GM12878 (cell line): ENCODE measurements around the gene HLA-DQA2. TPM values are rescaled to one million over a fixed set of nuclear protein-coding genes. Genes with fewer than 3 reads are reported as not detected.
"Not testable (repeated sequence)": the region's sequence is repeated elsewhere in the genome, so short reads cannot be mapped to it uniquely, and the experiment has no call there.

Experiments
- ATAC-seq: fragments of 200-7000 bp; cut with Tn5 transposase; 3 replicates; pipeline ENCODE4 v1.9.1; 2020; ENCODE audit warnings: mild to moderate bottlenecking, moderate library complexity
- BruUV-seq: library from RNA; stranded (reverse); fragments of 400-500 nt; replicated peaks from 2 replicates; lab custom pipeline; 2021; lab: Mats Ljungman, UMichigan
- CTCF ChIA-PET: fragments of 300-600 bp; sonication (Branson Sonifier 250); formaldehyde crosslinking; extraction: SDS; loops from one replicate; lab custom pipeline; 2021; ENCODE audit warnings: inconsistent platforms; lab: Yijun Ruan, JAX
- POLR2A ChIA-PET: fragments of 350-600 bp; formaldehyde crosslinking; extraction: SDS; loops from one replicate; lab custom pipeline; 2021; ENCODE audit warnings: inconsistent platforms; lab: Charles Lee
- RAD21 ChIA-PET: fragments of 300-600 bp; sonication (Branson Sonifier 250); formaldehyde crosslinking; loops from one replicate; lab custom pipeline; 2023; ENCODE audit warnings: antibody characterized with exemption; ENCODE audit not compliant: unreplicated experiment; lab: Charles Lee
- SMC1A ChIA-PET: fragments of 300-600 bp; sonication (Branson Sonifier 250); formaldehyde crosslinking; loops from one replicate; lab custom pipeline; 2023; ENCODE audit not compliant: unreplicated experiment, uncharacterized antibody; lab: Charles Lee
- DNase-seq: peaks from one replicate; pipeline ENCODE4 v3.0.0-alpha.2; 2011; ENCODE audit warnings: low read depth, low spot score
- FAIRE-seq: peaks from 3 replicates; lab custom pipeline; 2011; peaks lifted over from hg19 to GRCh38; lab: Jason Lieb, UNC
- H2AFZ ChIP-seq: 2 replicates; pipeline ENCODE4 v1.6.0; 2011; ENCODE audit warnings: low read depth, low read length, control low read depth; ENCODE audit not compliant: control insufficient read depth
- H3K27ac ChIP-seq: 2 replicates; pipeline ENCODE4 v1.5.1; 2011; ENCODE audit warnings: control low read depth; ENCODE audit not compliant: control insufficient read depth, insufficient read depth
- H3K27me3 ChIP-seq, 2 experiments: replicated peaks in 1 of 2; 2 replicates each; pipeline versions ENCODE4 v1.6.0 to v1.6.1; 2011; ENCODE audit warnings: low read length in 1 of 2; ENCODE audit not compliant: control insufficient read depth in 2 of 2, insufficient read depth in 2 of 2
- H3K36me3 ChIP-seq, 2 experiments: 2 replicates each; pipeline ENCODE4 v1.5.1; 2011; ENCODE audit warnings: low read length in 1 of 2; ENCODE audit not compliant: control insufficient read depth in 2 of 2, insufficient read depth in 2 of 2
- H3K4me1 ChIP-seq: 2 replicates; pipeline ENCODE4 v1.6.1; 2011; ENCODE audit warnings: mild to moderate bottlenecking, low read length, moderate library complexity, mixed read lengths; ENCODE audit not compliant: control insufficient read depth, insufficient read depth
- H3K4me2 ChIP-seq: 2 replicates; pipeline ENCODE4 v1.6.0; 2011; ENCODE audit warnings: control low read depth; ENCODE audit not compliant: control insufficient read depth, insufficient read depth
- H3K4me3 ChIP-seq: fragments of 200-600 bp; sonication (generic); 2 replicates; pipeline ENCODE4 v1.5.1; 2016
- H3K79me2 ChIP-seq: 2 replicates; pipeline ENCODE4 v1.6.0; 2011; ENCODE audit warnings: low read length; ENCODE audit not compliant: control insufficient read depth, insufficient read depth
- H3K9ac ChIP-seq: 2 replicates; pipeline ENCODE4 v1.8.0; 2011; ENCODE audit warnings: low read length, control low read depth, mixed read lengths; ENCODE audit not compliant: control insufficient read depth, insufficient read depth
- H3K9me3 ChIP-seq: replicated peaks from 3 replicates; pipeline ENCODE4 v1.5.1; 2011; ENCODE audit warnings: mild to moderate bottlenecking, low read length; ENCODE audit not compliant: control insufficient read depth, insufficient read depth
- H4K20me1 ChIP-seq: 2 replicates; pipeline ENCODE4 v1.6.0; 2011; ENCODE audit not compliant: control insufficient read depth, insufficient read depth
- BCLAF1 ChIP-seq: fragments of 450-650 bp; IDR thresholded peaks from 2 replicates; pipeline ENCODE4 v1.6.1; 2017; ENCODE audit warnings: antibody characterized with exemption, mild to moderate bottlenecking, moderate library complexity
- CREM ChIP-seq: IDR thresholded peaks from 2 replicates; pipeline ENCODE4 v1.6.1; 2014; ENCODE audit warnings: antibody characterized with exemption, low read depth
- GABPA ChIP-seq: IDR thresholded peaks from 2 replicates; pipeline ENCODE4 v1.6.1; 2014; ENCODE audit warnings: antibody characterized with exemption, low read depth, mild to moderate bottlenecking, inconsistent platforms
- IRF3 ChIP-seq: fragments of 450-650 bp; IDR thresholded peaks from 2 replicates; pipeline ENCODE4 v1.6.1; 2014; ENCODE audit warnings: mild to moderate bottlenecking
- MYC ChIP-seq: IDR thresholded peaks from 2 replicates; pipeline ENCODE4 v1.6.1; 2011; ENCODE audit warnings: mild to moderate bottlenecking, low read length, moderate library complexity, inconsistent platforms; ENCODE audit not compliant: insufficient read depth, insufficient replicate concordance, insufficient read length, severe bottlenecking
- NFIC ChIP-seq: IDR thresholded peaks from 2 replicates; pipeline ENCODE4 v1.6.1; 2012; ENCODE audit warnings: low read depth, mild to moderate bottlenecking, inconsistent platforms, low read length, moderate library complexity
- NFYB ChIP-seq: IDR thresholded peaks from 2 replicates; pipeline ENCODE4 v1.6.1; 2011; ENCODE audit warnings: low read depth, mild to moderate bottlenecking, low read length, improper control_type of control experiment, moderate library complexity; ENCODE audit not compliant: insufficient read depth
- SMAD1 ChIP-seq: fragments of 450-650 bp; IDR thresholded peaks from 2 replicates; pipeline ENCODE4 v1.6.1; 2018; ENCODE audit warnings: mild to moderate bottlenecking, low read depth; ENCODE audit not compliant: partially characterized antibody
- SMC3 ChIP-seq: IDR thresholded peaks from 2 replicates; pipeline ENCODE4 v1.6.1; 2011; ENCODE audit warnings: low read length, improper control_type of control experiment, borderline replicate concordance
- USF2 ChIP-seq: IDR thresholded peaks from 2 replicates; pipeline ENCODE4 v1.6.1; 2011; ENCODE audit warnings: low read depth, low read length, improper control_type of control experiment, borderline replicate concordance
- WGBS: methylation state at CpG from one replicate; pipeline ENCODE4 v1.1.6; 2016; ENCODE audit warnings: low lambda C conversion rate; ENCODE audit not compliant: insufficient replicate concordance, insufficient coverage; ENCODE audit errors: missing lambda C conversion rate; 5-methylcytosine and 5-hydroxymethylcytosine counted together
- in situ Hi-C: fragments of 300-500 bp; cut with MboI; formaldehyde crosslinking; loops from 9 replicates; pipeline ENCODE4 v1.14.3; 2018; ENCODE audit warnings: mixed read lengths
- intact Hi-C: fragments of 100-400 bp; cut with micrococcal nuclease; formaldehyde crosslinking; loops from one replicate; pipeline ENCODE4 v1.14.2; 2022; ENCODE audit not compliant: unreplicated experiment
- polyA plus RNA-seq, 11 experiments: library from polyadenylated mRNA; depleted of rRNA in 4 of 11; unstranded in 6 of 11; stranded (reverse) in 5 of 11; fragments of >200 nt; fragmentation: Nextera tagmentation in 4 of 11; fragmentation: Illumina TruSeq in 1 of 11; extraction: Ambion mirVana in 4 of 11; extraction: Trizol in 1 of 11; gene quantifications; 1 replicate in 1 of 11; 2 replicates in 10 of 11; pipeline versions ENCODE4 v1.2.1 to v1.2.3, GENCODE V29; 2011 to 2016; ENCODE audit warnings: inconsistent platforms in 2 of 11, missing spikeins in 2 of 11, low read depth in 1 of 11
- total RNA-seq, 4 experiments: library from RNA; depleted of rRNA in 3 of 4; stranded (reverse); fragments of >200 nt in 3 of 4; fragmentation: Illumina TruSeq in 1 of 4; extraction: Trizol in 1 of 4; gene quantifications; 2 replicates each; pipeline versions ENCODE4 v1.2.1 to v1.2.3, GENCODE V29; 2013 to 2021

Gene HLA-DQA2
- total and polyA plus RNA-seq, 10 of the 15 experiments (the other 5 are each of a cell fraction or from before 2014, with no cell fraction given): 9.1 to 26.4 (median 16.3) TPM

- ChIA-PET SMC1A (interaction anchor here (0.6 kb wide), 1 partner anchor 1634 kb away, joined by 3 read pairs; no protein-coding TSS in a partner anchor), CTCF (interaction anchor here (0.6 kb wide), 1 partner anchor 101 kb away, joined by 3 read pairs; no protein-coding TSS in a partner anchor), POLR2A (no interaction called here), RAD21 (no interaction called here)
- H3K9ac ChIP-seq: no peak overlapping the region
- H2AFZ ChIP-seq: no peak overlapping the region
- H3K9me3 ChIP-seq: no peaks in the 10 kb centered on the region
- FAIRE-seq (no peak), DNase-seq (no peak), ATAC-seq (no peak)
- no peaks in the 10 kb centered on the region for H3K79me2 ChIP-seq
- no peaks in the 10 kb centered on the region for H3K4me1 ChIP-seq
- 0% methylated on average over 5 of the region's 5 CpGs for WGBS
- BruUV-seq: no TSS peak
- H3K27me3 ChIP-seq: peaks cover 2 to 4% of the 10 kb centered on the region in 2 experiments; a peak in 2 of 4 replicates
- in situ Hi-C loops: loop anchor here (5.0 kb wide), 1 partner anchor 107 kb away; the partner anchor contains the start of gene HLA-DQA1
- intact Hi-C loops: no loop called here
- no peaks in the 10 kb centered on the region for H4K20me1 ChIP-seq
- H3K4me2 ChIP-seq: no peak overlapping the region
- H3K27ac ChIP-seq: no peak overlapping the region
- no peak overlapping the region for H3K4me3 ChIP-seq
- no peak for TF ChIP-seq NFIC
- TF ChIP-seq BCLAF1: no peak
- TF ChIP-seq SMAD1: no peak
- no peak for TF ChIP-seq USF2
- no peak for TF ChIP-seq IRF3
- TF ChIP-seq NFYB: no peak
- no peak for TF ChIP-seq SMC3
- no peak for TF ChIP-seq GABPA
- no peak for TF ChIP-seq MYC
- no peak for TF ChIP-seq CREM
- H3K36me3 ChIP-seq: no peaks in the 10 kb centered on the region
Measured at GRCh38 chr6:32744776-32745175, 3.6 kb downstream of the HLA-DQA2 start.

GRCh38 chr6:32745649-32746048 lies 4.5 kb downstream of the HLA-DQA2 start:
- 0% methylated on average over 1 of the region's 1 CpG for WGBS
- peak; percentile 84 for FAIRE-seq

More at GRCh38 chr6:32745649-32746048, 4.5 kb downstream of the HLA-DQA2 start:
- DNase-seq, H3K4me1 ChIP-seq, SMC1A ChIA-PET, H3K9me3 ChIP-seq, RAD21 ChIA-PET, H4K20me1 ChIP-seq, H3K36me3 ChIP-seq, H3K27me3 ChIP-seq, H3K4me2 ChIP-seq, H2AFZ ChIP-seq, H3K27ac ChIP-seq, intact Hi-C loops, H3K9ac ChIP-seq, H3K4me3 ChIP-seq, in situ Hi-C loops, H3K79me2 ChIP-seq, POLR2A ChIA-PET: not testable (repeated sequence)
- TSS peak; percentile 100 for BruUV-seq
- peak; percentile 73 for ATAC-seq
- CTCF ChIA-PET: interaction anchor here (1.2 kb wide), 1 partner anchor 22 kb away, joined by 3 read pairs; no protein-coding TSS in a partner anchor
